ENCODE measurements around the gene CABLES2. TPM values are rescaled to one million over a fixed set of nuclear protein-coding genes. Genes with fewer than 3 reads are reported as not detected.

The CABLES2 gene
- total and polyA plus RNA-seq, 2 donors (not counting 3 experiments of a cell fraction or from before 2014, with no cell fraction given), result 7.8 to 9.9 TPM

DNA sequence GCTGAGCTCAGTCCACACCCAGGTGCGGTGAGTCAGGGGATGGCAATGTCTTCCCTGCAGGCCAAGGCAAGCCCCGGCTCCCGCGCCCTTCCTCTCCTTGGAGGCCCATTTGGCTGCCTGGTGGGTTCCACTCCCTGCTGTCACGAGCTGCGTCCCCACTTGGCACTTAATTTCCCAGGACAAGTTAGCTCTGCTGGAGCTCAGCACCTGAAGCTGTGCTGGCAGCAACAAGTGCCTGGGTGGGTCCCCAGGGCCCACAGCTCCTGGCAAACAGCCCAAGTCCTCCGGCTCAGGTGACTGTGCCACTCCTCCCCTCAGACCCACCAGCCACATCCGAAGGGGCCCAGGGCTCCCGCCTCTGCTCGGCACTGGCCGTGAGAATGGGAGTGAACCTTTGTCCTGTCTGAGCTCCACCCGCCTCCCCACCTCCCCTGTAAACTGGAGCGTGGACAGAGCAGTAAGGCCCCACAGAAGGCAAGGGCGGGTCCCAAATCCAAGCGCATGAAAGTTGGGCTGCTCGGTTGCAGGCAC, 56.9 kb downstream of the CABLES2 start:
- ChIA-PET CTCF (interaction anchor here (1.2 to 2.1 kb wide), 4 partner anchors 14 to 32 kb away, joined by 4 to 14 read pairs (median 12); partner anchors contain the start of gene LAMA5), POLR2A (no interaction called here)
- peaks cover 1% of the 10 kb centered on the region for H3K4me1 ChIP-seq (ENCODE audit: control insufficient read depth, extremely low read depth, insufficient read depth, low read length)
- DNase-seq (ENCODE audit: low read depth, low spot score), result no peak
- H3K9me1 ChIP-seq (replicated peaks; ENCODE audit: control insufficient read depth, extremely low read depth, insufficient read depth, low read length), result no peaks in the 10 kb centered on the region
- peak overlapping the region; percentile 3 for H3K27ac ChIP-seq (ENCODE audit: insufficient read depth, low read depth, low read length)
- TF ChIP-seq FOS (IDR thresholded peaks at IDR 0.05; ENCODE audit: borderline replicate concordance, insufficient read depth, low read length) (no peak), MYC (IDR thresholded peaks at IDR 0.05; ENCODE audit: low read depth, low read length) (no peak), POLR2A (IDR thresholded peaks at IDR 0.05; ENCODE audit: low read depth, low read length) (no peak), POLR2AphosphoS5 (IDR thresholded peaks at IDR 0.05; ENCODE audit: insufficient read depth, low read depth, low read length) (no peak), GATA2 (IDR thresholded peaks at IDR 0.05; ENCODE audit: insufficient read depth, insufficient read length, low read depth, low read length) (no peak), MAX (IDR thresholded peaks at IDR 0.05; ENCODE audit: insufficient read depth, insufficient read length) (no peak), EZH2 (IDR thresholded peaks at IDR 0.05; ENCODE audit: borderline replicate concordance, low read depth, low read length, severe bottlenecking) (no peak), CTCF (IDR thresholded peaks at IDR 0.05; ENCODE audit: extremely low read depth in 1 of 2, insufficient read depth in 1 of 2, low read depth in 1 of 2, low read length in 2 of 2) (no peak), JUN (IDR thresholded peaks at IDR 0.05; ENCODE audit: borderline replicate concordance, insufficient read depth, insufficient read length, low read depth) (no peak)
- no peaks in the 10 kb centered on the region for H3K27me3 ChIP-seq (ENCODE audit: control insufficient read depth in 2 of 2, insufficient read depth in 2 of 2, low read length in 2 of 2)
- peaks cover 7 to 33% of the 10 kb centered on the region in 2 experiments for H3K36me3 ChIP-seq (ENCODE audit: control insufficient read depth in 2 of 2, extremely low read depth in 1 of 2, insufficient read depth in 2 of 2, low read length in 2 of 2)
- no peak for FAIRE-seq
- H4K20me1 ChIP-seq (replicated peaks; ENCODE audit: control insufficient read depth, extremely low read depth, insufficient read depth, low read length), result no peaks in the 10 kb centered on the region
- H3K4me2 ChIP-seq (ENCODE audit: insufficient read depth, low read length), result no peak overlapping the region
- no peak overlapping the region for H3K4me3 ChIP-seq (replicated peaks in 1 of 3; ENCODE audit: insufficient read depth in 1 of 3, low read depth in 1 of 3, low read length in 3 of 3)
- BruUV-seq (replicated peaks), result no TSS peak
- H3K79me2 ChIP-seq (ENCODE audit: control insufficient read depth, insufficient read depth, low read length), result peaks cover 31% of the 10 kb centered on the region
- H2AFZ ChIP-seq (ENCODE audit: low read depth, low read length), result no peak overlapping the region
- no peak overlapping the region for H3K9ac ChIP-seq (replicated peaks; ENCODE audit: extremely low read depth, insufficient read depth, low read length)
- H3K9me3 ChIP-seq (replicated peaks; ENCODE audit: control insufficient read depth, insufficient read depth, low read length), result no peaks in the 10 kb centered on the region
- intact Hi-C loops (cut with micrococcal nuclease), result no loop called here
- dilution Hi-C loops (cut with MboI; ENCODE audit: extremely low pct_ligation_motif_present, low sequenced_read_pairs), result no loop called here
